Middle frontal gyrus (tissue), 1 donor: ENCODE data around the gene LCN2.
"Not testable (repeated sequence)": the region's sequence is repeated elsewhere in the genome, so short reads cannot be mapped to it uniquely, and the experiment has no call there.

Experiments used
- DNase-seq: peaks from one replicate; pipeline ENCODE4 v3.0.0-alpha.2; 2015; ENCODE audit warnings: low spot score; ENCODE audit errors: extremely low spot score

Gene LCN2

DNA sequence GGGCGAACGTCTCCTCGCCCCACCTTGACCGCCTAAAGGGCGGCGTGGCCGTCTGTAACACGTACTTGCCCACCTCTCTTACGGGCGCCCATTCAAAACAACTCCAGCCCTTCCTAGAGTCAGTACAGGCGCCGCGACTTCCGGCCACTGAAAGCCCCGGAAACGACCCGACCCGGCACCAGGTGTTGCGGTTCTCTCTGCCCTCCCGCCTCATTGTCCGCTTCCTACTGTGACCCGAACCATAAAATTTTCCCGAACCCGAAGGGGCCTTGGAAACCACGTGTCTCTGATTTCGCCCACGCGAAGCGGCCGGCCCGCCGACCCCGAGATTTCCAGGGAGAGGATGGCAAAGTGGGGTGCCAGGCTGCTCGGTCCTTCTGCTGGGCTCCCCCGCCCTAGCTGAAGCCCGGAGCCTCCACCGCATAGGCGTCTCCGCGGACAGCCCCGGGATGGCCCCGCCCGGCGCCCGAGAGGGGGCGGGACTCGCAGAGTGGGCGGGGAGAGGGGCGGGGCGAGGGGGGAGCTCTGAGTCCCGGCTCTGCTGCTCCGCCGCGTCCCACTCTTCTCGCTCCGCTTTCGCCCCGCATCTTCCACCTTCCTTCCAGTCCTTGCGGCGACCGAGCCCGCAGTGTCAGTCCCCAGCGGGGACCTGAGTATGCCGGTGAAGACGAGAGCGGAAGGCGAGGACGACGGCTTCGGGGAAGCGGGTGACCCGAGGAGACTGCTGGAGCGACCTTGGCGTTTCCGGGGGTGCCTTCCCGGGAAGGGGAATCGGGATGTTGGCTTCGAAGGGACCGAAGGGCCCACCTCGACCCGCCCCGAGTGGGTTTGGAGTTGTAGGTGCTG lies 21.0 kb upstream of the LCN2 start:
- DNase-seq, result peak; percentile 78

DNA sequence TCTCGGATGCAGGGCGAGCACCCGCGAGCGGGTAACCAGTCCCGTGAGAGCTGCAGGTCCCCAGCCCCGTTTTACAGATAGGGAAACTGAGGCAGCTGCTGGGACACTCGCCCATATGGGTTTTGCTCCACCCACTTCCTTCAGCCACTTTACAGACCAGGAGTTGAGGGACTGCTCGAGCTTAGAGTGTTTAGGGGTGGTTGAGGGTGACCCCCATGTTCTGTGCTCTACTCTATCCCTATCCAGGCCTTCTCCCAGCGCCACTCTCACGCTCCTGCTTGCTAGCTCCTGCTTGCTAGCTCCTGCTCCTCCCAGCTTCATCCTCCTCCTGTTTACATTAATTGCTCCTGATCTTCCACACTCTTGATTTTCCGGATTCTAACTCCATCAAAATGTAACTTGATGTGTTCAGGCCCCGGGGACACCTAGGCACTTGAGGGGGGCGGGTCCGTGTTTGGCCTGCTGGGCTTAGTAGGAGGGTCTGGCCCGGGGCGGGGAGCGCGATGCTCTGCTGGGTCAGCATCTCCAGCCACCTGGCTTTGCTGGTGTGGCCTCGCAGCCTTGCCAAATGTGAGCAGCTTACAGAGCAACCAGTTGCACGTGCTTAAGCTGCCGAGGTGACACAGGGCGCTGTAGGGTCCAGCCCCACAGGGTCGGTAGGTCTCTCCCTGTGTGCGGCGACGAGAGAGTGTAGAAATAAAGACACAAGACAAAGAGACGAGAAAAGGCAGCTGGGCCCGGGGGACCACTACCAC lies 20.2 kb upstream of the LCN2 start:
- no peak for DNase-seq

DNA sequence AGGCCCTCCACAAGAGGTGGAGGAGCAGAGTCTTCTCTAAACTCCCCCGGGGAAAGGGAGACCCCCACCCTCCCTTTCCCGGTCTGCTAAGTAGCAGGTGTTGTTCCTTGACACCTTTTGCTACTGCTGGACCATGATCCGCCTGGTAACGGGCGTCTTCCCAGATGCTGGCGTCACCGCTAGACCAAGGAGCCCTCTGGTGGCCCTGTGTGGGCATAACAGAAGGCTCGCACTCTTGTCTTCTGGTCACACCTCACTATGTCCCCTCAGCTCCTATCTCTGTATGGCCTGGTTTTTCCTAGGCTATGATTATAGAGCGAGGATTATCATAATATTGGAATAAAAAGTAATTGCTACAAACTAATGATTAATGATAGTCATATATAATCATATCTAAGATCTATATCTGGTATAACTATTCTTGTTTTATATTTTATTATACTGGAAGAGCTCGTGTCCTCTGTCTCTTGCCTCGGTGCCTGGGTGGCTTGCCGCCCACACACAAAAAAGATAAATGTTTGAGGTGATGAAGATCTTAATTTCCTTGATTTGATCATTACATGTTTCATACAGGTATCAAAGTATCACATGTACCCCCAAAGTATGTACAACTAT lies 19.2 kb upstream of the LCN2 start:
- DNase-seq, result not testable (repeated sequence)

DNA sequence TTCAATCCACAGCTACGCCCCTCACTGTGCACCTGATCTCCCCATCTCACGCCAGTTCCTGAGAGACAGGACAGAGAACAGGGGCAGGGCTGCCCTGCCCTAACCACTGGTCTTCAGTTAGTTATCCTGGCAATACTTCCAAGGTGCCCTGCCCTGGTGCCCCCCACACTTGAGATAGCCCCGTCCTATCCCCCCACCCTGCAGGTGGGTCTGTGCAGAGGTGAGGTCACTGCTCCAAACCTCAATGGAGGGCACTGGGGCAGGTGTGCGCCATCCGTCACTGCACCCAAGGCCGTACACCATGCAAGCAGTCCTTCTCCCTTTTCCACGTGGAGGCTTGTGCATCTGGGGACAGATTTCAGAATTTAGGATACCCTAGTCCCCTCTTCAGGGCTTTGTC lies 18.6 kb upstream of the LCN2 start:
- DNase-seq, result not testable (repeated sequence)

DNA sequence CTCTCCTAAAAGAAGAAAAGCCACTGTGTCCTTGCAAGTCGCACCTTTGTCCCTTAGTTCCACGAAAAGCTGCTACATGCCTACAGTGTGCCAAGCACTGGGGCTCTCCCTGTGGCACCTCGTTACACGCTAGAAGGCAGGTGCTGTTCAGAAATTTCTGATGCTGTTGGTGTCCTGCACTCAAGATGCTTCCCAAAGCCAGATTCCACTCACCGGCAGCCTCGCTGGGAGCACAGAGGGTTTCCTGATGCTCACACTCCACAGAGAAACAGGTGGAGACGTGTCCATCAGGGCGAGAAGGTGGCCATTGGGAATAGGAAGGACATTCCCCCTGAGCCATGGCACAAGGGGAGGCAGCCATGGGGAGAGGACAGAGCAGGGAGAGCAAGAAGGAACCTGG lies 17.9 kb upstream of the LCN2 start:
- not testable (repeated sequence) for DNase-seq

DNA sequence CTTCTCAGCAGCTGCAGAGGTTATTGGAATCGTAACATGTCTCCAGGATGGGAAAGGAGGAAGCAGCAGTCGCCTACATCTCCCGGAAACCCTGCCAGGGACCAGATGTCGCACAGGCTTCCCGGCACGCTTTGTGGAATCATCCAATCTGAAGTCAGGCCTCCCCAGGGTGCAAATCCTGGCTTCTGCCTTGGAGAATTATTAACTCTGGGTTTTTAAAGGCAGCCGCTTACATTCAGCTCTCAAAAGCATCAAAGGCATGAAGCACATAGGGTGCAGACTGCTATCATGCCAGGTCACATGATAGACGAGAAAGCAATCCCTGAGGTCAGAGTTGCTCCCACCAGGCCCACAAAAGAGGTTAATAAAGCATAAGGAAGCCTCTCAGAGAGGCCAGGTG lies 17.1 kb upstream of the LCN2 start:
- peak; percentile 13 for DNase-seq

DNA sequence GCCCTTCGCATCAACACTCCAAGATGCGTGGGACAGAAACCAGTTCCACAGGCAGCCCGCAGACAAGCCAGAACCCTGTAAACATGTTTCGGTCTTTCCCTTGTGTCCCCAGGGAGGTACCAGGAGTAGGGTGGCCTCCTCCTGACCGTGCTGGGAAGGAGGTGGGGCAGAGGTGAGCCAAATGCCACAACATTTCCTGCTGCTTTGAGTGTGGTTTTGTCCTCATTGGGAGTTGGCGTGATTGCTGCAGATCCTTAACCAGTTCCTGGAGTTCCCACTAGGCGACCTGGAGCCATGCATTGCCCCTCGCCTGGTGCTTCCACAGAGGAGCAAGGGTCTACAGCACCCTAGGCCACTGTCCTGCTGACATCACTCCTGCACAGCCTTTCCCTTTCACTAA lies 13.7 kb upstream of the LCN2 start:
- not testable (repeated sequence) for DNase-seq

DNA sequence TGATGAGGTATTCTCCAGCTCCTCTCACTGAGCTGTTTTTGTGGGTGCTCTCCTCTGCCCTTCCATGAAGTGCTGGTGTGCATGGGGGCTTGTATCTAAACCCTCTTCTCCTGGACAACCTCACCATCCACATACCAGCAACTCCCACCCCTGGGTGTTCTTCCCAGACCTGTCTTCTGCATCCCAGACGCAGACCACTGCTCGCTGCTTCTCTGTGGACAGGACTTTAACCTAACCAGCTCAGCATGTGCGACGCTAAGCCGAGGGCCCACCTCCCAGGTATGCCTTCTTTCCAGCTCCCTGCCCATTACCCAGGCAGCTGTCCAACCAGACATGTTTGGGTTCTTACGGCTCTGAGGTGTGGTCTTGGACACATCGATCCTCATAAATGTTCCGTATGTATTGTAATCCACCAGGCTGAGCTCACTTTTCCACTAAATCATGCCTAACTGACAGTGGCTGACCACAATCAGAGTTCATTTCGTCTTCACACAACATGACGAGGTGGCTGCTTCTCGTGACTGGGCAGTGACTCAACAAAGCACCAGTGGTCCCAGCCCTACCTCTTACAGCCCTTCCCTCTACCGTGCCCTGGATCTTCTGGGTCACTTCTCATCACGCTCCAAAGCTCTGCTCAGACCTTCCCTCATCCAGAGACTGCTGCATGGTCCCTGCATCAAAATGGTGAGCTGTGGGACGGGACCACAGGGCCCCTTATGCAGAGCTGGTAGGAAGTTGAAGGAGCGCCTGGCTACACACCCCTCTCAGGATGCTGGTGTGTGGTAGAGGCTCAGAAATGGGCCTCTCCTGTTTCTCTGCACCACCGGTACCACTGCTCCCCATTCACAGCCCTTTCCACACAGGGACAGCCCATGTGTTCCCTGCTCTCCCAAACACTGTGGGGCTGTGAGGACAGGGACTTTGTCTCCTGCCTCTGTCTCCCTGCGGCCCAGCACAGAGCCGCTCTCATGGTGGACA lies 12.1 kb upstream of the LCN2 start:
- DNase-seq, result no peak

DNA sequence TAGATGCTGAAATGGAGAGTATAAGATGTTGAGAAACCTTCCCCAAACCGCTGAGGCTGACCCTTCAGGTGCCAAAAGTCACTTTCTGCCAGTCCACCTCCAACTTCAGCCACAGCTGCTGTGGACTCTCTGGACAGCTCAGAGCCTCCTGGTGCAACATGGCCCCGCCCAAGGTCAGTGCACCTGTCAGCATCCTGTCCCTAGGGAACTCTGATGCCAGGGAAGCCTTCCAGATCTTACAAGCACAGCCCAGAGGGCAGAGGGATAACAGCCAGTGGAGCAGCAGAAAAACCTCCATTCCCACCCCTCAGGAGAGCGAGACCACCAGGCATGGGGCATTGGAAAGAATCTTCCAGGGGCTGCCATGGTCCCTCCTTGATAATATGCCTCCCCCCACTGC lies 11.3 kb upstream of the LCN2 start:
- DNase-seq, result no peak

DNA sequence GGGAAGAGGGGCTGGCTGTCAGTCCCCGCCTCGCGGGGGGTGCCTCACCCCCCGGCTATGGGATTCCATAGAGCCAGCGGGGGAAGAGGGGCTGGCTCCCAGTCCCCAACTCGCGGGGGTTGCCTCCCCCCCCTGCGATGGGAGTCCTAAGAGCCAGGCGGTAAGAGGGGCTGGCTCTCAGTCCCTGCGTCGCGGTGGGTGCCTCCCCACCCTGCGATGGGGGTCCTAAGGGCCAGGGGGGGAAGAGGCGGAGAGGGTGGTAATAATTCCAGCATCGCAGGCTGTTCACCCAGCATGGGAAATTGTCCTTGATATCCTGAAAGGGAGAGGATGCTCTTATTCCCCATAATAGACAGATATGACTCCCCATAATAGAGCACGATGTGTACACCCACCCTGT lies 9.6 kb upstream of the LCN2 start:
- DNase-seq, result no peak

DNA sequence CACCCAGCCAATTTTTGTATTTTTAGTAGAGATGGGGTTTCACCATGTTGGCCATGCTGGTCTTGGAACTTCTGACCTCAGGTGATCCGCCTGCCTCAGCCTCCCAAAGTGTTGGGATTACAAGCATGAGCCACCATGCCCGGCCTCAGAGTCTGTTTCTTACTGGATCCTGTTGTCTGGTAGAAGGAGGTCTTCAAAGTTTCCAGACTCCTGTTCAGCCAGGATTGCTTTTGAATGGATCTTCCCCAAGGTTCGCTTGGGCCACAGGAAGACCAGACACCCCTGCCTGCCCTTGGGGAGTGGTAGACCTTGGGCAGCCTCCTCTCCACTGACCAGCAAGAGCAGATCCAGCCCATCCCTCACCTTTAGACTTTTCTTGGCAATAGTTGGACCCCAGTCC lies 7.6 kb upstream of the LCN2 start:
- no peak for DNase-seq

DNA sequence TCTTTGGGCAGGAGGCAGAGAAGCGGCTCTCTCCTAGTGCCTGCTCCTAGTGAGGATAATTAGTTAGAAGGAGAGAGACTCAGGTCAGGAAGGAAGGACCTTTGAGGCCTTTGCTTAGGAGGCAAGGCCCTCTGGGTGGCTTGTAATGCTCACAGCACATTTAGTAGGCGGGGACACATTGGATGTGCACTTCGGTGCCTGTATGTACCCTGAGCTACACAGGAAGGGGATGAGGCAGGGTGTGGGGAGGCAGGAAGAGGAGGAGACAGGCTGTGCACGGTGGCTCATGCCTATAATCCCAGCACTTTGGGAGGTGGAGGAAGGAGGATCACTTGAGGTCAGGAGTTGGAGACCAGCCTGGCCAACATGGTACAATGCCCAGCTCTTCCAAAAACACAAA lies 7.2 kb upstream of the LCN2 start:
- no peak for DNase-seq

DNA sequence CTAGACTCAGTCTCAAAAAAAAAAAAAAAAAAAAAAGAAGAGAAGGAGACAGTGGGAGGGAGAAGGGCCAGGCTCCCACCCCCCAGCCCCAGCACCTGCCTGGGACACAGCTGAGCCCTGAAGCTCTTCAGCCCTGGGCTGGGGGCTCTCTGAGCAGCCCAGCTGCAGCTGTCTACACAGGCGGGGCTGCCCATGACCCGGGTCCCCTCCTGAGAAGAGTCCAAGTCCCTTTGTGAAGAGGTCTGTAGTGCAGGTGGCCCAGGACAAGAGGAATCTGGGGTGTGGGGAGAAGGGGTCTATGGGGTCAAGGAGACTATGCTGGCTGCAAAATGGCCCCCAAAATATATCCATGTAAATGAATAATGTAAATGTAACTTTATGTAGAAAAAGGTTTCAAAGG lies 6.7 kb upstream of the LCN2 start:
- DNase-seq, result no peak

DNA sequence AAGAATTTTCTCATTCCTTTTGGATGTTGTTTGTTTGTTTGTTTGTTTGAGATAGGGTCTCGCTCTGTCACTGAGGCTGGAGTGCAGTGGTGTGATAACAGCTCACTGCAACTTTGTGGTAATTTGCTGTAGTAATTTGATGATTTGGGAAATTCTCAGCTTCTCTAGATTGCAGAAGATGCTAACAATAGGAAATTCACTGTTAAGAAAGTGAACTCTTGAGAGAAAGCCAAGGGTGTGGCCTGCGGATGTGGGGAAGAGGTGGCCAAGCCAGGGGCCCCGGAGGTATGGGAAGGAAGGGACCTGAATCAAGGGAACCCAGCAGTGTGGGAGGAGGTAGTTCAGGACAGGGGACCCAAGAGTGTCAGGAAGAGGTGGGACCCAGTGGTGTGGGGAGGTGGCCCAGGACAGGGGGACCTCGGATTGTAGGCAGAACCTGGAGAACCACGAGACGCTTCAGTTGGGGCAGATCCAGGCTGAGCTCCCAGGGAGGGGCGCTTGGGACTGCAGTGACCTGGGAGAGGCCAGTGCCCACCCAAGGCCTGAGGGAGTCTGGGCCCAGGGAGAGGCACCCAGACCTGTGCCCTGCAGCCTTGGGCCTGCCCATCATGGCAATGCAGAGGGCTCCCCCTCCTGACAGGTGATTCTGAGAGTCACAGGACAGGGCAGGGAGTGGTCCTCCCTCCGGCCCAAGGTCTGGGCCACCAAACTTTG lies 5.6 kb upstream of the LCN2 start:
- no peak for DNase-seq

DNA sequence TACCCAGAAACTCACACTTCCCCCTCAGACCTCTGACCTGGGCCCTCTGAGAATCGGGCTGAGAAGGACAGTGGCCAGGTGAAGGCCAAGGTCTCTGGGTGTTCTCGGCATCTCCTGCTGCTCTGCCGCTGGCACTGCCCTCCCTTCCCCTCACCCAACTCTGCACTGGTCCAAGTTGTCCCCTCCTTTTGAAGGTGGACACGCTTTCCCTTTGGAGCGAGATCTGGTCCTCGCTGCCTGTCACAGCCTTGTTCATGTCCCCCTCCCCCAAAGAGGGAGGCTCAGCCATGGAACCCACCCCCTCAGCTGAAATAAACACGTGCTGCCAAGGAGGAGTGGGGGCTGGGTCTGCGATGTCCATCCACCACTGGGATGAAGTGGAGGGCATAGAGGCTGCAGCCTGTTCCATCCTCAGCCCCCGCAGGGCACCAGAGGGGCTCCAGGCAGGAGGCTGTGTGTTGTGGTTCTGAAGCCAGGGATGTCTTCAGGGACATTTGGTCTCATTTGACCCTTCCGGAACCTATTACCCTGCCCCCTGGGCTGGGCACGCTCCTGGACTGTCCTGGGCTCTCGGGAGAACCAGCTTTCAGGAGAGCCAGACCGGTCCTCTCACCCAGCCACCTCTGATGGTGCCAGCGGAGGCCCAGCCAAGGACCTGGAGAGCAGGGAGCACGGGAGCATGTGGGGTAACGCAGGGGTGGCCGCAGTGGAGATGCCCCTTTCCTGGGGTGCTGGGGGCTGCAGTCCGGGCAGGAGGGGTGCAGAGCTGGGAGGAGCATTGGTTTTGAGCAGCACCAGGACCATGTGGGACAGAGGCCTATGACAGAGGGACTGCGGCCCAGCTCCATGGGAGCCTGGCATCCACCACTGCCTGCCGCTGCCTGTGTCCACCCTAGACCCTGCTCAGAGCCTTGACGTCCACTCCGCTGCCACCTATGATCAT lies 4.7 kb upstream of the LCN2 start:
- no peak for DNase-seq

DNA sequence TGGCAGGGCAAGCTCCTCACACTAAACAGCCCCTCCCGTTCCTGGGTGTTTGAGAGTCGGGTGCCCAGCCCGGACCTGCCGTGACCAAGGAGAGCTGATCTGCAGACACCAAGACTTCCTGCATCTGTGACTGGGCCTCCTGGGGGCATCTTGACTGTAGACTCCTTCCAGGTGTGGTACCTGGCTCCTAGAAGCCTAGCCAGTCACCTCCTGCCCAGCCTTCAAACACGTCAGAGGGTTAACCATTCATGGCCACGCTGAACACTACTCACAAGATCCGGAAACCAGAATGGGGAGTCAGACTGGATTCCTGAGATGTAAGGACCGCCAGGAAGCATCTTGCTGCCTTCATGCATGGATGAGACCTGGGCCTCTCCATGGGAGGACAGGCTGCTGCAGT lies 3.7 kb upstream of the LCN2 start:
- no peak for DNase-seq

DNA sequence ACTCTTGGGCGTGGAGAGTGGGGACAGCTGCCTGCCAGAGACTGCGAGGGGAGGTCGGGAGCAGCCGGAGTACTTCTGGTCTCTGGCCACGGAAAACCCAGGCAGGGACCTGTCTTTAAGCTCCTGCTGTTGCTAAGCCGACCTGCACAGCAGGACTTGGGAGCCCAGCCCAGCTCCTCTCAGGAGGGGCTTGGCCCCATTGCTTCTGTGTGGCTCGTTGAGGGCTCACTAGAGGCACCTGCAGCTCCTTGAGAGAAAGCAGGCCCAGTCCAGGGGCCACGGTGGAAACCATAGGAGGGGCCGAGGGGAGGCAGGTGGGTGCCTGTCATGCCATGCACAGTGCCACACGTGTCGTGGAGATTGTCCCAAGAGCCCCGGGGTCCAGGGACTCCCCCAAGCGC lies 3.3 kb upstream of the LCN2 start:
- DNase-seq, result no peak

DNA sequence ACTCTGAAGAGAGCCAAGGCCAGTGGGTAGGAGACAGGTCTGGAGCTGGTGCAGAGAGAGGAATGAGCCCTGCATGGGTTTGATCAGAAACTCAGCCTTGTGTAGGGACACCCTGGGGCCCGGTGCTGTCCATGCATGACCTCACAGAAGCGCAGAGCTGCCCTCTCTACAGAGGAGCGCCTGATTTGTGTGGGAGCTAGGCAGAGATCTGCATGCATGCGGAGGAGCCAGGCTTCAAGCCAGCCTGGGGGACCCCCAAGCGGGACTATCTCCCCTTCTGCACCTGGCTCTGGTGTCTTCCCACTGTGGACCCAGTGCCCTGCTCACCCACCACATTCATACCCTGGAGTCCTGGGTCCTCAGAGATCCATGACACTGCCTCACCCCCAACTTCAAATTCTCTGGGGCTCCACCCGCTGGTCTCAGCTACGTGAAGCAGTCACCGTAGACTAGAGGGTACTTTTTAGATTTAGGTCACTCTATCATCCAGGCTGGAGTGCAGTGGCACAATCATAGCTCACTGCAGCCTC lies 2.6 kb upstream of the LCN2 start:
- no peak for DNase-seq

DNA sequence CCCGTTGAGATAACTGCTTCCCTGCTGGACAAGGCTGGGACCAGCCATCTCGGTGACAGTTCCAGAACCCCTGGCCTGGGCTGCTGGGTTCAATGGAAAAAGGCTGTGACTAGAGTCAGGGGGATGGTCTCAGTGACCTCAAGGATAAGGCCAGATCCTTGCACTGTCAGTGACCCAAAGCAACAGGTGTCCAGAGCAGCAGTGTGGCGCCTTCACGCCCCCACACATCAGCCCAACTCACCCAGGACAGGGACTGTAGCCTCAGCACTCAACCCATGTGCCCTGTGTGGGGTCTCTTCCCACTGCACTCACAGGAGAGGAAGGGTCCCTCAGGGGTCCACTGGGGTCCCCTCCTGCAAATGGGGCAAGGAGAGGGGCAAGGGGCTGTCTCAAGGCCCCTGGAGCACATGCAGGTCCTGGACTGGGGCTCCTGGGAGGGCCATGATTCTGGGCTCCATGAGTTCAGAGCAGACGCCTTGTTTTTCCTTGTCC lies 698 bp upstream of the LCN2 start:
- DNase-seq, result no peak
